GM23338 (cell line): ENCODE results near the gene CCDC82. TPM values are rescaled to one million over a fixed set of nuclear protein-coding genes. Genes with fewer than 3 reads are reported as not detected.

Experiments used
- ATAC-seq: fragments of 200-7000 bp; cut with Tn5 transposase; 3 replicates; pipeline ENCODE4 v1.9.1; 2020
- DNase-seq: peaks from one replicate; pipeline ENCODE4 v3.0.0-alpha.2; 2015; ENCODE audit warnings: low spot score
- H2AFZ ChIP-seq: fragments of 200-600 bp; sonication (generic); 2 replicates; pipeline ENCODE4 v1.8.0; 2016; ENCODE audit warnings: antibody characterized with exemption, mild to moderate bottlenecking, moderate library complexity
- H3F3A ChIP-seq: fragments of 200-600 bp; sonication (generic); replicated peaks from 2 replicates; pipeline ENCODE4 v1.8.0; 2017; ENCODE audit warnings: antibody characterized with exemption, mixed run types, low read depth
- H3K27ac ChIP-seq: fragments of 200-600 bp; sonication (generic); 2 replicates; pipeline ENCODE4 v1.6.1; 2016; ENCODE audit warnings: low read depth
- H3K27me3 ChIP-seq: fragments of 200-600 bp; sonication (generic); 2 replicates; pipeline ENCODE4 v1.8.0; 2016; ENCODE audit warnings: mild to moderate bottlenecking, mixed run types, moderate library complexity; ENCODE audit not compliant: insufficient read depth
- H3K36me3 ChIP-seq: fragments of 200-600 bp; sonication (generic); 2 replicates; pipeline ENCODE4 v1.8.0; 2016; ENCODE audit warnings: mild to moderate bottlenecking; ENCODE audit not compliant: insufficient read depth
- H3K4me1 ChIP-seq: fragments of 200-600 bp; sonication (generic); 2 replicates; pipeline ENCODE4 v1.8.0; 2016; ENCODE audit warnings: mild to moderate bottlenecking, moderate library complexity; ENCODE audit not compliant: insufficient read depth
- H3K4me2 ChIP-seq: fragments of 200-600 bp; sonication (generic); 2 replicates; pipeline ENCODE4 v1.7.1; 2017; ENCODE audit warnings: mixed run types
- H3K4me3 ChIP-seq: fragments of 200-600 bp; sonication (generic); 2 replicates; pipeline ENCODE4 v1.6.1; 2016; ENCODE audit warnings: mixed run types
- H3K79me2 ChIP-seq: fragments of 200-600 bp; sonication (generic); replicated peaks from 2 replicates; pipeline ENCODE4 v1.8.0; 2017; ENCODE audit warnings: mild to moderate bottlenecking; ENCODE audit not compliant: insufficient read depth
- H3K9me2 ChIP-seq: fragments of 200-600 bp; sonication (generic); 2 replicates; pipeline ENCODE4 v1.8.0; 2017; ENCODE audit not compliant: insufficient read depth
- H4K20me1 ChIP-seq: fragments of 200-600 bp; sonication (generic); replicated peaks from 2 replicates; pipeline ENCODE4 v1.8.0; 2017; ENCODE audit warnings: mild to moderate bottlenecking; ENCODE audit not compliant: insufficient read depth
- H3K27ac Mint-ChIP-seq: 2 replicates; pipeline ENCODE4 v1.8.0; 2020; ENCODE audit warnings: inconsistent platforms, mild to moderate bottlenecking, moderate library complexity, mixed read lengths
- H3K27me3 Mint-ChIP-seq: 3 replicates; pipeline ENCODE4 v1.8.0; 2022; ENCODE audit warnings: low read depth, mild to moderate bottlenecking, moderate library complexity, mixed read lengths, inconsistent platforms; ENCODE audit not compliant: insufficient read depth, poor library complexity
- H3K36me3 Mint-ChIP-seq: 3 replicates; pipeline ENCODE4 v1.8.0; 2021; ENCODE audit warnings: low read depth, mild to moderate bottlenecking, inconsistent platforms, moderate library complexity, mixed read lengths
- H3K4me1 Mint-ChIP-seq: 3 replicates; pipeline ENCODE4 v1.8.0; 2020; ENCODE audit warnings: mild to moderate bottlenecking, inconsistent platforms, mixed read lengths
- H3K4me3 Mint-ChIP-seq: 3 replicates; pipeline ENCODE4 v1.8.0; 2021; ENCODE audit warnings: moderate library complexity, mild to moderate bottlenecking, inconsistent platforms, mixed read lengths
- H3K9me3 Mint-ChIP-seq: 3 replicates; pipeline ENCODE4 v1.8.0; 2020; ENCODE audit warnings: moderate library complexity, mild to moderate bottlenecking, inconsistent platforms, mixed read lengths
- CREB1 ChIP-seq: fragments of 250-450 bp; sonication (Bioruptor Pico); IDR thresholded peaks from 2 replicates; pipeline ENCODE4 v1.5.0; 2020; ENCODE audit warnings: low read depth, mild to moderate bottlenecking, moderate library complexity
- CTCF ChIP-seq, 2 experiments: fragments of 200-600 bp in 1 of 2; sonication (generic) in 1 of 2; conservative IDR thresholded peaks; 2 replicates each; pipeline versions ENCODE4 v1.5.1 to v1.6.1; 2016 to 2017; ENCODE audit warnings: antibody characterized with exemption in 2 of 2, low read depth in 2 of 2, mild to moderate bottlenecking in 2 of 2, moderate library complexity in 1 of 2
- ETS1 ChIP-seq: IDR thresholded peaks from 2 replicates; pipeline ENCODE4 v1.6.1; 2016; ENCODE audit warnings: antibody characterized with exemption
- EZH2 ChIP-seq: fragments of 200-600 bp; sonication (generic); IDR thresholded peaks from one replicate; pipeline ENCODE4 v1.8.0; 2017; ENCODE audit warnings: antibody characterized with exemption, mild to moderate bottlenecking, low read depth; ENCODE audit not compliant: unreplicated experiment
- EZH2phosphoT487 ChIP-seq: fragments of 200-600 bp; sonication (generic); IDR thresholded peaks from one replicate; pipeline ENCODE4 v1.8.1; 2018; ENCODE audit warnings: antibody characterized with exemption; ENCODE audit not compliant: unreplicated experiment
- JUNB ChIP-seq: IDR thresholded peaks from one replicate; pipeline ENCODE4 v1.6.1; 2016; ENCODE audit warnings: antibody characterized with exemption; ENCODE audit not compliant: unreplicated experiment
- NANOG ChIP-seq: IDR thresholded peaks from 2 replicates; pipeline ENCODE4 v1.6.1; 2016; ENCODE audit warnings: antibody characterized with exemption, borderline replicate concordance
- POLR2AphosphoS5 ChIP-seq: IDR thresholded peaks from 2 replicates; pipeline ENCODE4 v1.6.1; 2016; ENCODE audit warnings: antibody characterized with exemption, low read depth
- STAT1 ChIP-seq: IDR thresholded peaks from one replicate; pipeline ENCODE4 v1.6.1; 2016; ENCODE audit warnings: antibody characterized with exemption; ENCODE audit not compliant: unreplicated experiment
- ZNF114 ChIP-seq: fragments of 250-450 bp; sonication (Bioruptor Pico); IDR thresholded peaks from 2 replicates; pipeline ENCODE4 v1.5.0; 2020; ENCODE audit warnings: mild to moderate bottlenecking, moderate library complexity
- ZNF331 ChIP-seq: fragments of 250-450 bp; sonication (Bioruptor Pico); IDR thresholded peaks from 2 replicates; pipeline ENCODE4 v1.5.0; 2020; ENCODE audit warnings: low read depth, mild to moderate bottlenecking, moderate library complexity
- ZNF462 ChIP-seq: fragments of 250-450 bp; sonication (Bioruptor Pico); IDR thresholded peaks from 2 replicates; pipeline ENCODE4 v1.5.0; 2020; ENCODE audit warnings: mild to moderate bottlenecking, moderate library complexity
- polyA plus RNA-seq: library from polyadenylated mRNA; unstranded; fragments of >200 nt; fragmentation: Nextera tagmentation; extraction: Ambion mirVana; gene quantifications from 2 replicates; pipeline ENCODE4 v1.2.1, GENCODE V29; 2016
- total RNA-seq: library from RNA; depleted of rRNA; stranded (reverse); fragments of >200 nt; shearing (Covaris generic); gene quantifications from 2 replicates; pipeline ENCODE4 v1.2.3, GENCODE V29; 2014
- TF ChIP-seq, protein P1 (sequence below): IDR thresholded peaks from one replicate; pipeline ENCODE4 v1.6.1; 2018; ENCODE audit warnings: antibody characterized with exemption; ENCODE audit not compliant: unreplicated experiment

CCDC82 gene
- total and polyA plus RNA-seq, 2 experiments from 2014 or later, result 15.7 to 45.8 TPM

- Mint-ChIP-seq H3K27ac (no peak overlapping the region), H3K4me1 (0 out of 3 replicates have a peak, but pooled peaks cover 2% of the 10 kb centered on the region), H3K9me3 (no peaks in the 10 kb centered on the region), H3K36me3 (no peaks in the 10 kb centered on the region), H3K27me3 (no peaks in the 10 kb centered on the region), H3K4me3 (no peak overlapping the region)
- H3K27ac ChIP-seq, result no peak overlapping the region
- H2AFZ ChIP-seq, result no peak overlapping the region
- TF ChIP-seq NANOG (no peak), ETS1 (no peak), JUNB (no peak), POLR2AphosphoS5 (no peak), EZH2phosphoT487 (no peak), ZNF331 (no peak), ZNF462 (CRISPR knock-in tag) (no peak), CREB1 (CRISPR knock-in tag) (no peak), ZNF114 (CRISPR knock-in tag) (no peak), CTCF (conservative IDR thresholded peaks at IDR 0.05; ENCODE audit: low read depth in 2 of 2) (no peak), EZH2 (no peak), STAT1 (no peak)
- TF ChIP-seq, protein P1, sequence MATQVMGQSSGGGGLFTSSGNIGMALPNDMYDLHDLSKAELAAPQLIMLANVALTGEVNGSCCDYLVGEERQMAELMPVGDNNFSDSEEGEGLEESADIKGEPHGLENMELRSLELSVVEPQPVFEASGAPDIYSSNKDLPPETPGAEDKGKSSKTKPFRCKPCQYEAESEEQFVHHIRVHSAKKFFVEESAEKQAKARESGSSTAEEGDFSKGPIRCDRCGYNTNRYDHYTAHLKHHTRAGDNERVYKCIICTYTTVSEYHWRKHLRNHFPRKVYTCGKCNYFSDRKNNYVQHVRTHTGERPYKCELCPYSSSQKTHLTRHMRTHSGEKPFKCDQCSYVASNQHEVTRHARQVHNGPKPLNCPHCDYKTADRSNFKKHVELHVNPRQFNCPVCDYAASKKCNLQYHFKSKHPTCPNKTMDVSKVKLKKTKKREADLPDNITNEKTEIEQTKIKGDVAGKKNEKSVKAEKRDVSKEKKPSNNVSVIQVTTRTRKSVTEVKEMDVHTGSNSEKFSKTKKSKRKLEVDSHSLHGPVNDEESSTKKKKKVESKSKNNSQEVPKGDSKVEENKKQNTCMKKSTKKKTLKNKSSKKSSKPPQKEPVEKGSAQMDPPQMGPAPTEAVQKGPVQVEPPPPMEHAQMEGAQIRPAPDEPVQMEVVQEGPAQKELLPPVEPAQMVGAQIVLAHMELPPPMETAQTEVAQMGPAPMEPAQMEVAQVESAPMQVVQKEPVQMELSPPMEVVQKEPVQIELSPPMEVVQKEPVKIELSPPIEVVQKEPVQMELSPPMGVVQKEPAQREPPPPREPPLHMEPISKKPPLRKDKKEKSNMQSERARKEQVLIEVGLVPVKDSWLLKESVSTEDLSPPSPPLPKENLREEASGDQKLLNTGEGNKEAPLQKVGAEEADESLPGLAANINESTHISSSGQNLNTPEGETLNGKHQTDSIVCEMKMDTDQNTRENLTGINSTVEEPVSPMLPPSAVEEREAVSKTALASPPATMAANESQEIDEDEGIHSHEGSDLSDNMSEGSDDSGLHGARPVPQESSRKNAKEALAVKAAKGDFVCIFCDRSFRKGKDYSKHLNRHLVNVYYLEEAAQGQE, result no peak
- H3K9me2 ChIP-seq, result no peaks in the 10 kb centered on the region
- no peak overlapping the region for H3K4me2 ChIP-seq
- H4K20me1 ChIP-seq, result no peaks in the 10 kb centered on the region
- no peak for ATAC-seq
- H3K27me3 ChIP-seq, result no peaks in the 10 kb centered on the region
- H3K36me3 ChIP-seq, result no peaks in the 10 kb centered on the region
- no peak overlapping the region for H3K4me3 ChIP-seq
- no peak for DNase-seq
- H3F3A ChIP-seq, result no peaks in the 10 kb centered on the region
- no peaks in the 10 kb centered on the region for H3K79me2 ChIP-seq
- no peaks in the 10 kb centered on the region for H3K4me1 ChIP-seq
Observed at GRCh38 chr11:96361778-96362177, 27.9 kb downstream of the CCDC82 start.
